SK-N-MC (cell line): ENCODE results near the gene TOX2.

Source experiments
- EZH2 ChIP-seq: fragments of 200-600 bp; sonication (generic); IDR thresholded peaks from one replicate; pipeline ENCODE4 v1.6.1; 2017; ENCODE audit warnings: antibody characterized with exemption
- POLR2AphosphoS5 ChIP-seq: IDR thresholded peaks from 2 replicates; pipeline ENCODE4 v1.6.1; 2012; ENCODE audit warnings: mild to moderate bottlenecking, low read depth, low read length, borderline replicate concordance

- no peak; the same call in 1 of the 2 replicates for TF ChIP-seq POLR2AphosphoS5
- TF ChIP-seq EZH2, result no peak
Observed at GRCh38 chr20:43925215-43925614, 10.6 kb downstream of the TOX2 start.
